Mesenteric fat pad (tissue), 1 donor: ENCODE results near the gene ZBTB47. TPM values are rescaled to one million over a fixed set of nuclear protein-coding genes. Genes with fewer than 3 reads are reported as not detected.

Experiments used
- DNase-seq: peaks from one replicate; pipeline ENCODE4 v3.0.0-alpha.2; 2020; ENCODE audit warnings: low spot score
- total RNA-seq: library from RNA; stranded (reverse); fragmentation: NEBNext Ultra II Directional; extraction: Animal tissue kit (Norgen Biotek cat#: 25700); gene quantifications from one replicate; pipeline ENCODE4 v1.2.1, GENCODE V29; 2021
- donor health status: DM: yes; HTN: yes; CAD: no.

The ZBTB47 gene
- total RNA-seq, 1 donor from 2014 or later: 58.2 TPM

- DNase-seq: no peak
Observed at GRCh38 chr3:42684632-42685362, 31.3 kb downstream of the ZBTB47 start.

- DNase-seq: peak; percentile 84
Observed at GRCh38 chr3:42685363-42685881, 31.9 kb downstream of the ZBTB47 start, which contains the start of gene KLHL40. TSS of gene KLHL40 (plus strand) at chr3:42685537. CDS start at chr3:42685619, 82 bp downstream.

- DNase-seq: peak; percentile 73
Observed at GRCh38 chr3:42685891-42686820, 32.7 kb downstream of the ZBTB47 start.

- DNase-seq: peak; percentile 57
Observed at GRCh38 chr3:42686832-42687650, 33.5 kb downstream of the ZBTB47 start.

GRCh38 chr3:42688016-42688415 lies 34.5 kb downstream of the ZBTB47 start:
- DNase-seq: no peak

GRCh38 chr3:42688487-42689420 lies 35.3 kb downstream of the ZBTB47 start:
- DNase-seq: peak; percentile 82

- peak; percentile 53 for DNase-seq
Observed at GRCh38 chr3:42689421-42690014, 36.0 kb downstream of the ZBTB47 start.

- DNase-seq: peak; percentile 69
Observed at GRCh38 chr3:42690191-42690590, 36.7 kb downstream of the ZBTB47 start.

GRCh38 chr3:42690766-42691680 lies 37.5 kb downstream of the ZBTB47 start:
- DNase-seq: peak; percentile 78

GRCh38 chr3:42691816-42692666 lies 38.5 kb downstream of the ZBTB47 start:
- peak; percentile 76 for DNase-seq

GRCh38 chr3:42692667-42693529 lies 39.4 kb downstream of the ZBTB47 start:
- peak; percentile 88 for DNase-seq

- DNase-seq: peak; percentile 71
Observed at GRCh38 chr3:42693530-42693930, 40.0 kb downstream of the ZBTB47 start.

- no peak for DNase-seq
Observed at GRCh38 chr3:42694366-42694765, 40.9 kb downstream of the ZBTB47 start.

GRCh38 chr3:42696356-42697288 lies 43.1 kb downstream of the ZBTB47 start:
- peak; percentile 86 for DNase-seq
